GM23338 (cell line): ENCODE measurements around the gene SPI1. TPM values are rescaled to one million over a fixed set of nuclear protein-coding genes. Genes with fewer than 3 reads are reported as not detected.

Source experiments
- ATAC-seq: fragments of 200-7000 bp; cut with Tn5 transposase; 3 replicates; pipeline ENCODE4 v1.9.1; 2020
- DNase-seq: peaks from one replicate; pipeline ENCODE4 v3.0.0-alpha.2; 2015; ENCODE audit warnings: low spot score
- H2AFZ ChIP-seq: fragments of 200-600 bp; sonication (generic); 2 replicates; pipeline ENCODE4 v1.8.0; 2016; ENCODE audit warnings: antibody characterized with exemption, mild to moderate bottlenecking, moderate library complexity
- H3F3A ChIP-seq: fragments of 200-600 bp; sonication (generic); replicated peaks from 2 replicates; pipeline ENCODE4 v1.8.0; 2017; ENCODE audit warnings: antibody characterized with exemption, mixed run types, low read depth
- H3K27ac ChIP-seq: fragments of 200-600 bp; sonication (generic); 2 replicates; pipeline ENCODE4 v1.6.1; 2016; ENCODE audit warnings: low read depth
- H3K27me3 ChIP-seq: fragments of 200-600 bp; sonication (generic); 2 replicates; pipeline ENCODE4 v1.8.0; 2016; ENCODE audit warnings: mild to moderate bottlenecking, mixed run types, moderate library complexity; ENCODE audit not compliant: insufficient read depth
- H3K36me3 ChIP-seq: fragments of 200-600 bp; sonication (generic); 2 replicates; pipeline ENCODE4 v1.8.0; 2016; ENCODE audit warnings: mild to moderate bottlenecking; ENCODE audit not compliant: insufficient read depth
- H3K4me1 ChIP-seq: fragments of 200-600 bp; sonication (generic); 2 replicates; pipeline ENCODE4 v1.8.0; 2016; ENCODE audit warnings: mild to moderate bottlenecking, moderate library complexity; ENCODE audit not compliant: insufficient read depth
- H3K4me2 ChIP-seq: fragments of 200-600 bp; sonication (generic); 2 replicates; pipeline ENCODE4 v1.7.1; 2017; ENCODE audit warnings: mixed run types
- H3K4me3 ChIP-seq: fragments of 200-600 bp; sonication (generic); 2 replicates; pipeline ENCODE4 v1.6.1; 2016; ENCODE audit warnings: mixed run types
- H3K79me2 ChIP-seq: fragments of 200-600 bp; sonication (generic); replicated peaks from 2 replicates; pipeline ENCODE4 v1.8.0; 2017; ENCODE audit warnings: mild to moderate bottlenecking; ENCODE audit not compliant: insufficient read depth
- H3K9me2 ChIP-seq: fragments of 200-600 bp; sonication (generic); 2 replicates; pipeline ENCODE4 v1.8.0; 2017; ENCODE audit not compliant: insufficient read depth
- H4K20me1 ChIP-seq: fragments of 200-600 bp; sonication (generic); replicated peaks from 2 replicates; pipeline ENCODE4 v1.8.0; 2017; ENCODE audit warnings: mild to moderate bottlenecking; ENCODE audit not compliant: insufficient read depth
- H3K27ac Mint-ChIP-seq: 2 replicates; pipeline ENCODE4 v1.8.0; 2020; ENCODE audit warnings: inconsistent platforms, mild to moderate bottlenecking, moderate library complexity, mixed read lengths
- H3K27me3 Mint-ChIP-seq: 3 replicates; pipeline ENCODE4 v1.8.0; 2022; ENCODE audit warnings: low read depth, mild to moderate bottlenecking, moderate library complexity, mixed read lengths, inconsistent platforms; ENCODE audit not compliant: insufficient read depth, poor library complexity
- H3K36me3 Mint-ChIP-seq: 3 replicates; pipeline ENCODE4 v1.8.0; 2021; ENCODE audit warnings: low read depth, mild to moderate bottlenecking, inconsistent platforms, moderate library complexity, mixed read lengths
- H3K4me1 Mint-ChIP-seq: 3 replicates; pipeline ENCODE4 v1.8.0; 2020; ENCODE audit warnings: mild to moderate bottlenecking, inconsistent platforms, mixed read lengths
- H3K4me3 Mint-ChIP-seq: 3 replicates; pipeline ENCODE4 v1.8.0; 2021; ENCODE audit warnings: moderate library complexity, mild to moderate bottlenecking, inconsistent platforms, mixed read lengths
- H3K9me3 Mint-ChIP-seq: 3 replicates; pipeline ENCODE4 v1.8.0; 2020; ENCODE audit warnings: moderate library complexity, mild to moderate bottlenecking, inconsistent platforms, mixed read lengths
- CREB1 ChIP-seq: fragments of 250-450 bp; sonication (Bioruptor Pico); IDR thresholded peaks from 2 replicates; pipeline ENCODE4 v1.5.0; 2020; ENCODE audit warnings: low read depth, mild to moderate bottlenecking, moderate library complexity
- ETS1 ChIP-seq: IDR thresholded peaks from 2 replicates; pipeline ENCODE4 v1.6.1; 2016; ENCODE audit warnings: antibody characterized with exemption
- EZH2 ChIP-seq: fragments of 200-600 bp; sonication (generic); IDR thresholded peaks from one replicate; pipeline ENCODE4 v1.8.0; 2017; ENCODE audit warnings: antibody characterized with exemption, mild to moderate bottlenecking, low read depth; ENCODE audit not compliant: unreplicated experiment
- EZH2phosphoT487 ChIP-seq: fragments of 200-600 bp; sonication (generic); IDR thresholded peaks from one replicate; pipeline ENCODE4 v1.8.1; 2018; ENCODE audit warnings: antibody characterized with exemption; ENCODE audit not compliant: unreplicated experiment
- JUNB ChIP-seq: IDR thresholded peaks from one replicate; pipeline ENCODE4 v1.6.1; 2016; ENCODE audit warnings: antibody characterized with exemption; ENCODE audit not compliant: unreplicated experiment
- POLR2AphosphoS5 ChIP-seq: IDR thresholded peaks from 2 replicates; pipeline ENCODE4 v1.6.1; 2016; ENCODE audit warnings: antibody characterized with exemption, low read depth
- STAT1 ChIP-seq: IDR thresholded peaks from one replicate; pipeline ENCODE4 v1.6.1; 2016; ENCODE audit warnings: antibody characterized with exemption; ENCODE audit not compliant: unreplicated experiment
- ZNF331 ChIP-seq: fragments of 250-450 bp; sonication (Bioruptor Pico); IDR thresholded peaks from 2 replicates; pipeline ENCODE4 v1.5.0; 2020; ENCODE audit warnings: low read depth, mild to moderate bottlenecking, moderate library complexity
- ZNF462 ChIP-seq: fragments of 250-450 bp; sonication (Bioruptor Pico); IDR thresholded peaks from 2 replicates; pipeline ENCODE4 v1.5.0; 2020; ENCODE audit warnings: mild to moderate bottlenecking, moderate library complexity
- polyA plus RNA-seq: library from polyadenylated mRNA; unstranded; fragments of >200 nt; fragmentation: Nextera tagmentation; extraction: Ambion mirVana; gene quantifications from 2 replicates; pipeline ENCODE4 v1.2.1, GENCODE V29; 2016
- total RNA-seq: library from RNA; depleted of rRNA; stranded (reverse); fragments of >200 nt; shearing (Covaris generic); gene quantifications from 2 replicates; pipeline ENCODE4 v1.2.3, GENCODE V29; 2014
- TF ChIP-seq, protein P1 (sequence below), 2 experiments: fragments of 200-600 bp in 1 of 2; sonication (generic) in 1 of 2; conservative IDR thresholded peaks; 2 replicates each; pipeline versions ENCODE4 v1.5.1 to v1.6.1; 2016 to 2017; ENCODE audit warnings: antibody characterized with exemption in 2 of 2, low read depth in 2 of 2, mild to moderate bottlenecking in 2 of 2, moderate library complexity in 1 of 2

SPI1 gene
- total and polyA plus RNA-seq, 2 experiments from 2014 or later = 0.23 TPM; not detected in 1

DNA sequence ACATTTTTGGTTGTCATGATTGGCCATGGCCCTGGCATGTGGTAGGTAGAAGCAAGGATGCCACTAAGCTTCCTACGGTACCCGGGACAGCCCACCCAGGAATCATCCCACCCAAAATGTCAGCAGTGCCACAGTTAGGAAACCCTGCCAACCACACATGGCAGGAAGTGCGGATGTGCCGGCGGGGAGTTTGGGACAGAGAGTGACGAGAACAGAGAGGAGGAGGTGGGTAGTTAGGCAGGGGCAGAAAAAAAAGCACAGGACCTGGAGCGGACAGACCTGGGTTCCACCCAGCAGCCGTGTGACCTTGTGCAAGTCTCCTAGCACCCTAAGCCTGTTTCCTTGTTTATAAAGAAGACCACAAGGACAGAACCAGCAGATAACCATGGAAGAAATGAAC, 3.3 kb downstream of the SPI1 start:
- Histone ChIP-seq H4K20me1 (no peaks in the 10 kb centered on the region), H3K79me2 (no peaks in the 10 kb centered on the region), H3K9me2 (0 out of 2 replicates have a peak, but pooled peaks cover 2% of the 10 kb centered on the region), H2AFZ (no peak overlapping the region), H3K27ac (no peak overlapping the region), H3K4me3 (no peak overlapping the region), H3K4me1 (no peaks in the 10 kb centered on the region; the same call in 1 of the 2 replicates), H3F3A (no peaks in the 10 kb centered on the region), H3K4me2 (no peak overlapping the region), H3K36me3 (no peaks in the 10 kb centered on the region), H3K27me3 (no peaks in the 10 kb centered on the region)
- Mint-ChIP-seq H3K4me3 (no peak overlapping the region), H3K27me3 (peaks cover 2% of the 10 kb centered on the region), H3K36me3 (no peaks in the 10 kb centered on the region), H3K4me1 (peaks cover 3% of the 10 kb centered on the region; the same call in 2 of the 3 replicates), H3K9me3 (no peaks in the 10 kb centered on the region; the same call in 2 of the 3 replicates), H3K27ac (no peak overlapping the region)
- TF ChIP-seq, protein P1, sequence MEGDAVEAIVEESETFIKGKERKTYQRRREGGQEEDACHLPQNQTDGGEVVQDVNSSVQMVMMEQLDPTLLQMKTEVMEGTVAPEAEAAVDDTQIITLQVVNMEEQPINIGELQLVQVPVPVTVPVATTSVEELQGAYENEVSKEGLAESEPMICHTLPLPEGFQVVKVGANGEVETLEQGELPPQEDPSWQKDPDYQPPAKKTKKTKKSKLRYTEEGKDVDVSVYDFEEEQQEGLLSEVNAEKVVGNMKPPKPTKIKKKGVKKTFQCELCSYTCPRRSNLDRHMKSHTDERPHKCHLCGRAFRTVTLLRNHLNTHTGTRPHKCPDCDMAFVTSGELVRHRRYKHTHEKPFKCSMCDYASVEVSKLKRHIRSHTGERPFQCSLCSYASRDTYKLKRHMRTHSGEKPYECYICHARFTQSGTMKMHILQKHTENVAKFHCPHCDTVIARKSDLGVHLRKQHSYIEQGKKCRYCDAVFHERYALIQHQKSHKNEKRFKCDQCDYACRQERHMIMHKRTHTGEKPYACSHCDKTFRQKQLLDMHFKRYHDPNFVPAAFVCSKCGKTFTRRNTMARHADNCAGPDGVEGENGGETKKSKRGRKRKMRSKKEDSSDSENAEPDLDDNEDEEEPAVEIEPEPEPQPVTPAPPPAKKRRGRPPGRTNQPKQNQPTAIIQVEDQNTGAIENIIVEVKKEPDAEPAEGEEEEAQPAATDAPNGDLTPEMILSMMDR (conservative IDR thresholded peaks at IDR 0.05; ENCODE audit: low read depth in 2 of 2) = no peak
- no peak for TF ChIP-seq ZNF331 (CRISPR knock-in tag)
- no peak for TF ChIP-seq ZNF462
- TF ChIP-seq ETS1 = no peak
- TF ChIP-seq EZH2phosphoT487 = no peak
- no peak for TF ChIP-seq JUNB
- no peak for TF ChIP-seq POLR2AphosphoS5
- TF ChIP-seq CREB1 = no peak
- no peak for TF ChIP-seq STAT1
- no peak for TF ChIP-seq EZH2
- DNase-seq = no peak
- ATAC-seq = no peak
